AG20443 (cell line): ENCODE data around the gene PMEPA1.

Source experiments
- DNase-seq: peaks from one replicate; pipeline ENCODE4 v3.0.0; 2012; ENCODE audit warnings: low spot score, mixed read lengths

The PMEPA1 gene

DNA sequence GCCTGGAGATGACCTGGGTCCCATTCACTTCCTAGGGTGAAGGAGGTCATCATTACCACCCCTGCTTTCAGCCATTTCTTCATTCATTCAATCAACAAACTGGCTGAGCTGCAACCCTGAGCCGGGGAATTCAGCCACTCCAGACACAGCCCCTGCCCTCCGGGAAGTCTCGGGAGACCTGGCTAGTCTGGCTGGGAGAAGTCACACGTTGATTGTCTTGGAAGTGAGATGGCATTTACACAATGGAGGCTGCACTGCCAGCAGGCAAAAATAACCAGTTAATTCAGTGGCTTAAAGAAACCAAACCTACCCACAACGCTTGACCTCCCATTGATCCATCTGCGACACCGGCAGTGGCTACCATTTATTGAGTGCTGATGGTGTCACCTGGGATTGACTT is 2.0 kb upstream of the PMEPA1 start:
- DNase-seq: no peak

GRCh38 chr20:57711311-57711712 is 1.5 kb upstream of the PMEPA1 start:
- peak; percentile 25 for DNase-seq

- no peak for DNase-seq
Measured at GRCh38 chr20:57710841-57711240, 1.0 kb upstream of the PMEPA1 start.

DNA sequence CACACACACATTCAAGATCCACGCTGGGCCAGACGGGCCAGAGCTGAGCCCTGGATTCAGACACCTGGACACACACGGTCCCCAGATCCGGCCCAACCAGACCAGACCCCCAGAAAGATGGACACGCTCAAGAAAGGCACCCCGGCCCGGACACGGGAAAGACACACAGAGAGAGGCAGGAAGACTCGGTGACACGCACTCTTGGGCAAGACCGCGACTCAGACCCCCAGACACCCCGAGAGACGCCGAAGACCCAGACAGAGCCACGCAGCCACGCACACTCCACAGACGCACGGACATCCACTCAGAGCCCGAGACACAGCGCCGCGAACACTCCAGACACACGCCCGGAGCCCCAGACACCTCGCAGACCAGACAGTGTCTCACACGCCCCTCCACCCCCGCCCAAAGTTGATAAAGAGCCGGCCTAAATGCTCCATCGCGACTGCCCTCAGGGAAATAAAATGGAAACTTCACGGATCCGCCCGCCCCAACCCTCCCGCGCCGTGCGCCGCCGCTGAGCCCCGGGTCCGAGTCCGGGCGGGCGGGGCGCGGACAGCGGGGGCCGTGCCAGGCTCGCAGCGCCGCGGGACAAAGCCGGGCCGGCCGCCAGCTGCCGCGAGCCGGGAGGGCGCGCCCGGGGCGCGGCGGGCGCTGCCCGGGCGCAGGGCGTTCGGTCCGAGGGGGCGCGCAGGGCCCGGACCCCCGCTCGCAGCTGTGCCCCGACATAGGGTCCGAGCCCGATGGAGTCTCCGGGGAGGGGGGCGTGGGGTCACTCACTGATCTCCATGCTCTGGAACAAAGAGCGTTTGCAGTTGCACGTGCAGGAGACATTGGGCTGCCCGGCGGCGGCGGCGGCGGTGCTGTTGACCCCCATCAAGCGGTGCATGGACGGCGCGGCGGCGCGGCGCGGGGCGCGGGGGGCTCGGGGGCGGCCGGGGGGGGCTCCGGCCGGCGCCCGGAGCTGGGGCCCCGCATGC is 831 bp downstream of the PMEPA1 start:
- peak; percentile 72 for DNase-seq

GRCh38 chr20:57707849-57708693 is 1.7 kb downstream of the PMEPA1 start:
- no peak for DNase-seq

- DNase-seq: no peak
Measured at GRCh38 chr20:57707320-57707719, 2.5 kb downstream of the PMEPA1 start.

GRCh38 chr20:57705127-57705899 is 4.5 kb downstream of the PMEPA1 start:
- no peak for DNase-seq

DNA sequence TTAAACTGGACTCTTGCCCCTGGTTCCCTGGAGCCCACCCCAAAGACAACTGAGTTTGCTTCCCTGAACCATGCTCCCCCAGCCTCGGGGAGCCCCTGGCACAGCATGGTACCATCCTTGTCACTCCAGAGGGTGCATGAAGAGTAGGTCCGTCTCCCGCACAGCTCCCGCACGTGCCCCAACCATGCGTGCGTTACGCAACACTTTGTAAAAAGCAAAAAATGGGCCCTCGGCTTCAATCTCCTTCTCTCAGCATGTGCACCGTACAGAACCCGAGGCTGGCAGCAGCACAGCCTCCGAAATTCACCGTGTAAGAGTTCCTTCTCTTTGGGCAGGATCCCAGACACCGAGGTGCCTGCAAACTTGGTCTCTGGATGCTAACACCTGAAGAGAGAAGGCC is 5.6 kb downstream of the PMEPA1 start:
- no peak for DNase-seq

GRCh38 chr20:57703013-57703412 is 6.8 kb downstream of the PMEPA1 start:
- DNase-seq: no peak

DNA sequence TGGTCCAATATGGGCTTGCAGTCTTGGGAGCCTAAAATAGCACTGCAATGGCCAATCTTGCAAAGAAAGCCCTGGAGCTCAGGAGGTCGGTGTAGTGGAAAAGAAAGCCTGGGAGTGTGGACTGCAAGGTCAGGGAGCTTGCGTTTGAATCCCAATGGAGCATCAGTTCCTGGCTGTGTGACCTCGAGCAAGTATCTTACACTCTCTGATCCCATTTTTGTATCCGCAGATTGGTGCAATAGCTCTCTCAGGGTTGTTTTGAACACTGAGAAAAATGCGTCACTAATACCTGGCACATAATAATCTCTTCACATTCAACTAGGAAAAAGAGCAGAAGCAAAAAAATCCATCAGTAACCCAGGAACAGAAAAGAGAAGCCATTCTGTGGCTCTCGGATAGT is 7.3 kb downstream of the PMEPA1 start:
- no peak for DNase-seq

GRCh38 chr20:57702091-57702490 is 7.7 kb downstream of the PMEPA1 start:
- no peak for DNase-seq

- DNase-seq: no peak
Measured at GRCh38 chr20:57701651-57702050, 8.2 kb downstream of the PMEPA1 start.

GRCh38 chr20:57701090-57701489 is 8.7 kb downstream of the PMEPA1 start:
- no peak for DNase-seq

DNA sequence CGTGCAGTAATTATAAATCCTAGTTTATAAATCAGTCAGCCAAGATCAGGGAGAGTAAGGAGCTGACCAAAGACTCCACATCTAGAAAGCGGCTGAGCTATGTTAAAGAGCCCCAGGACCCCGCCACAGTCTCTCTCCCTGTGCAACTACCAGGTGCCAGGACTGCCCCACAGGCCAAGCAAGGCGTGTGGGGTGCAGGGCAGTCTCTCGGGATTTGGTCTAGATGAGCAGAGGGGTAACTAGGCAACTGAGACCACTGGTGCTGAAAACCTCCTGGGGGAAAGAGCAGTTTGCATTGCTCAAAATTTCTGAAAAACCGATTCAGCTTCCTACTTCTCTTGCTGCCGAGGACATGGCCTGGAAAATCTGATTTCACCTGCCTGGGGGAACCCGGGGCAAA is 10.4 kb downstream of the PMEPA1 start:
- no peak for DNase-seq

- no peak for DNase-seq
Measured at GRCh38 chr20:57698867-57699275, 10.9 kb downstream of the PMEPA1 start.

GRCh38 chr20:57698116-57698866 is 11.5 kb downstream of the PMEPA1 start:
- DNase-seq: peak; percentile 96

DNA sequence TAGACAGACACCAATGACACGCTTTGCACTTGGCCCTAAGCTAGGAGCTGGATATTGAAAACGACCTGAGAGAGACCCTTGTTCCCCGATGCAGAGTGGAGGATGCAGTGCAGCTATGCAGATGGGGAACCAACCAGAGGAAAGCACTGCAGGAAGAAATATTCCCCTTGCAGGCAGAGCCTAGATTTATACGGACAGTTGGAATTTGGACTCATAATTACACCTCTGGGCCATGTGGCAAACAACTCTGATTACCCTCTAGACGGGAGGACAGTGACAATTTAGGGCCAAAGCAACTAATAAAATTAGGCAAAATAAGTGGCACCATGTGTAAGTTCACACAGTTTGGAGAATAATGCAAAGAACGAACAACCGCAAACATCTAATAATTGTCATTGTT is 12.3 kb downstream of the PMEPA1 start:
- no peak for DNase-seq

GRCh38 chr20:57696401-57696961 is 13.3 kb downstream of the PMEPA1 start:
- no peak for DNase-seq

DNA sequence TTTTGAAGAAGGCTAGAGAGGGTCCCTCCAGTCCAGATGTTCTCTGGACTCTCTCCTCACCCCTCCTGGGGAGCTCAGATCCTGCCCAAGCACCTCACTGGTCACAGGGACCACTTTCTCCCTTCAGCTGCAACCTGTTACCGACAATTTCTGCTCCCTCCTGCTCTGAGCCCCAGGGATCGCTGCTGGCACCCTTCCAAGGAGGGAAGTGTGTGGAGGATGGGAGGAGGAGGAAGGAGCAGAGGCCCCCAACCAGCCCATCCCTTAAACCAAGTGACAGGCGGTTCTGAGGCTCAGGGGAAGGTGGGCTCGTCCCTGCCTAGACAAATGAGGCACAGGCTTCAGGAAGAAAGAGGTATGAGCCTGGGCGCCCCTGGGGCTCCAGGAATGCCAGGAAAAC is 13.9 kb downstream of the PMEPA1 start:
- DNase-seq: no peak

GRCh38 chr20:57695012-57695411 is 14.8 kb downstream of the PMEPA1 start:
- no peak for DNase-seq

DNA sequence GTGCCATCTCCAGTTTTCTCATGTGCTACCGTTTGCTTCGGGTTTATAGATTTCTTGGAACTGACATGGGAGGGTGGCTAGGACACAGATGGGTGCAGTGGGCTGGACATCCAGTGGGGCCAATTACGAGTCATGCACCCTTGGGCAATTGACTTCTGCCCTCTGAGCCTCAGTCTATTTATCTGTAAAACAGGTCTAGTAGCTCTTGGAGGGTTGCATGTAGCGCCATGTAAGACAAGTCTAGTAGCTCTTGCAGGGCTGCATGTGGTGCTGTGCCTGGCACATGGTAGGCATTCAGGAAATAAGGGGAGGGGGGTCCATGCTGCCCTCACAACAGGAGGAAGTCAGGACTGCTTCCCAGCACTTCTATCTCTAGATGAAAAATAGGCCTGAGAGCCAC is 15.3 kb downstream of the PMEPA1 start:
- DNase-seq: no peak
